ENCODE measurements around the gene MAP1LC3C.

DNA sequence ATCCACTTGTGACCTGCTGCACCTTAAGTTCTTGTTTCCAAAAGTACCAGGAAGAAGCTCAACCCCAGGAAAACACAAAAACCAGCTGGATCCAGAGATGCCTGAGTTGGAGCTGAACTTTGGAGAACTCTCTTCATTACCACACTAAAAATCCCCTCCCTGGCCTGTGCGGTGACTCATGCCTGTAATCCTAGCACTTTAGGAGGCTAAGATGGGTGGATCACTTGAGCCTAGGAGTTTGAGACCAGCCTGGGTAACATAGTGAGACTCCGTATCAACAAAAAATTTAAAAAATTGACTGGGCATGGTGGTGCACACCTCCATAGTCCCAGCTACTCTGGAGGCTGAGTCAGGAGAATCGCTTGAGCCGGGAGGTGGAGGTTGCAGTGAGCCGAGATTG lies 6.2 kb downstream of the MAP1LC3C start:
- TF ChIP-seq CTCF (IDR thresholded peaks at IDR 0.05; ENCODE audit: insufficient read depth, low read length, poor library complexity, severe bottlenecking) (no peak), EZH2phosphoT487 (conservative IDR thresholded peaks at IDR 0.05; ENCODE audit: low read length) (no peak)
